Loucy (cell line): ENCODE results near the gene PPM1F.

Experiments used
- CTCF ChIP-seq: fragments of 200-600 bp; sonication (generic); conservative IDR thresholded peaks from 2 replicates; pipeline ENCODE4 v1.5.1; 2014; ENCODE audit warnings: mild to moderate bottlenecking, antibody characterized with exemption, low read length
- EZH2phosphoT487 ChIP-seq: fragments of 200-600 bp; IDR thresholded peaks from 2 replicates; pipeline ENCODE4 v1.6.1; 2018; ENCODE audit warnings: antibody characterized with exemption, mild to moderate bottlenecking, moderate library complexity, borderline replicate concordance

DNA sequence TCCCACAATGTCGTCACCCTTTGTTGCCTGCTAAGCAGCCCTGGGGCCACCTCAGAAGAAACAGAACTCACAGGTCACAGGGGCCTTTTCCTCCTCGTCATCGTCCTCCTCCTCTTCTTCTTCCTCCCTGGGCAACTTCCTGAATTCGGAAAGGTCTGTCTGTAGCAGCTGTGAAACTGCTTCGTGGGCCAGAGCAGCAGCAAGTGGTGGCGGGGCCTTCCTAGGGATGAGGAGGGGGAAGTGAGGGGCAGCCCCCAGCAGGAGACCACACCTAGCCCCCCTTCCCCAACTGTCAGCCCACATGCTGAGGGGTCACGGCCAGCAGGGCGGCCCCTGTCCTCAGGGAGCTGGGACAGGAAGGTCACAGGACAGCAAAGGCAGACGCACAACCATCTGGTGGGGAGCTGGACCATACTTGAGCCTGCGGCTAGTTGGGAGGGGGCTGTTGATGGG lies 13.2 kb downstream of the PPM1F start:
- TF ChIP-seq CTCF (peak; percentile 20; the same call in 1 of the 2 replicates), EZH2phosphoT487 (no peak)
